WTC11 (cell line): ENCODE measurements around the gene ARMC9. TPM values are rescaled to one million over a fixed set of nuclear protein-coding genes. Genes with fewer than 3 reads are reported as not detected.

Source experiments
- ATAC-seq: fragments of 200-7000 bp; cut with Tn5 transposase; 2 replicates; pipeline ENCODE4 v1.10.0; 2021; ENCODE audit warnings: mild to moderate bottlenecking, moderate library complexity
- CTCF ChIA-PET: fragments of 300-600 bp; sonication (Branson Sonifier 250); formaldehyde crosslinking; loops from one replicate; lab custom pipeline; 2021; ENCODE audit warnings: antibody characterized with exemption; lab: Charles Lee
- POLR2A ChIA-PET: fragments of 350-600 bp; sonication (Branson Sonifier 250); formaldehyde crosslinking; loops from one replicate; lab custom pipeline; 2021; ENCODE audit warnings: antibody characterized with exemption; lab: Charles Lee
- DNase-seq: peaks from one replicate; pipeline ENCODE4 v3.0.0; 2021; ENCODE audit warnings: low spot score
- H3K27ac Mint-ChIP-seq: 2 replicates; pipeline ENCODE4 v1.8.0; 2021; ENCODE audit warnings: mixed read lengths
- H3K27me3 Mint-ChIP-seq: 2 replicates; pipeline ENCODE4 v1.8.0; 2021; ENCODE audit warnings: low read depth, mild to moderate bottlenecking, moderate library complexity, mixed read lengths
- H3K36me3 Mint-ChIP-seq: 2 replicates; pipeline ENCODE4 v1.8.0; 2021; ENCODE audit warnings: mixed read lengths
- H3K4me1 Mint-ChIP-seq: 2 replicates; pipeline ENCODE4 v1.8.0; 2022; ENCODE audit warnings: mixed read lengths
- H3K4me3 Mint-ChIP-seq: 2 replicates; pipeline ENCODE4 v1.8.0; 2021; ENCODE audit warnings: mild to moderate bottlenecking, moderate library complexity, mixed read lengths
- H3K9me3 Mint-ChIP-seq: 2 replicates; pipeline ENCODE4 v1.8.0; 2021; ENCODE audit warnings: mixed read lengths
- ARID4B ChIP-seq: sonication (generic); formaldehyde crosslinking; IDR thresholded peaks from 2 replicates; pipeline ENCODE4 v1.8.0; 2023; ENCODE audit warnings: missing genetic modification reagents, mild to moderate bottlenecking, borderline replicate concordance
- GABPB1 ChIP-seq: sonication (generic); formaldehyde crosslinking; IDR thresholded peaks from 2 replicates; pipeline ENCODE4 v1.8.1; 2023; ENCODE audit warnings: mild to moderate bottlenecking, missing genetic modification reagents
- GTF2I ChIP-seq: fragments of 250-450 bp; sonication (Bioruptor Pico); conservative IDR thresholded peaks from 2 replicates; pipeline ENCODE4 v1.4.0; 2021; ENCODE audit warnings: mild to moderate bottlenecking
- MAX ChIP-seq: sonication (generic); formaldehyde crosslinking; IDR thresholded peaks from 2 replicates; pipeline ENCODE4 v1.8.0; 2022; ENCODE audit warnings: mild to moderate bottlenecking, missing genetic modification reagents
- MXD4 ChIP-seq: fragments of 250-450 bp; sonication (Bioruptor Pico); IDR thresholded peaks from 2 replicates; pipeline ENCODE4 v1.8.0; 2021; ENCODE audit warnings: mild to moderate bottlenecking, moderate library complexity, borderline replicate concordance
- NFE2L1 ChIP-seq: sonication (generic); formaldehyde crosslinking; IDR thresholded peaks from 2 replicates; pipeline ENCODE4 v1.8.1; 2023; ENCODE audit warnings: missing genetic modification reagents
- NR1H2 ChIP-seq: sonication (generic); formaldehyde crosslinking; IDR thresholded peaks from 2 replicates; pipeline ENCODE4 v1.9.0; 2021; ENCODE audit warnings: mild to moderate bottlenecking, moderate library complexity, missing genetic modification reagents
- PREB ChIP-seq: sonication (generic); formaldehyde crosslinking; IDR thresholded peaks from 2 replicates; pipeline ENCODE4 v1.8.1; 2022; ENCODE audit warnings: mild to moderate bottlenecking, missing genetic modification reagents, moderate library complexity, borderline replicate concordance
- RELA ChIP-seq: sonication (generic); formaldehyde crosslinking; IDR thresholded peaks from 2 replicates; pipeline ENCODE4 v1.8.1; 2022; ENCODE audit warnings: missing genetic modification reagents, mild to moderate bottlenecking, borderline replicate concordance
- SMAD4 ChIP-seq: sonication (generic); formaldehyde crosslinking; IDR thresholded peaks from 2 replicates; pipeline ENCODE4 v1.8.0; 2022; ENCODE audit warnings: mild to moderate bottlenecking, missing genetic modification reagents
- TCF7 ChIP-seq: sonication (generic); formaldehyde crosslinking; IDR thresholded peaks from 2 replicates; pipeline ENCODE4 v1.8.0; 2022; ENCODE audit warnings: mild to moderate bottlenecking, low read depth, missing genetic modification reagents, moderate library complexity
- TEAD4 ChIP-seq: sonication (generic); formaldehyde crosslinking; IDR thresholded peaks from 2 replicates; pipeline ENCODE4 v1.8.0; 2022; ENCODE audit warnings: mild to moderate bottlenecking, missing genetic modification reagents
- TP53 ChIP-seq: sonication (generic); formaldehyde crosslinking; IDR thresholded peaks from 2 replicates; pipeline ENCODE4 v1.8.1; 2023; ENCODE audit warnings: mild to moderate bottlenecking, missing genetic modification reagents
- ZBTB21 ChIP-seq: sonication (generic); formaldehyde crosslinking; IDR thresholded peaks from 2 replicates; pipeline ENCODE4 v1.8.1; 2023; ENCODE audit warnings: mild to moderate bottlenecking, missing genetic modification reagents, borderline replicate concordance
- ZMAT4 ChIP-seq: fragments of 250-450 bp; sonication (Bioruptor Pico); IDR thresholded peaks from 2 replicates; pipeline ENCODE4 v1.9.0; 2021; ENCODE audit warnings: mild to moderate bottlenecking
- ZNF263 ChIP-seq: sonication (generic); formaldehyde crosslinking; IDR thresholded peaks from 2 replicates; pipeline ENCODE4 v1.8.1; 2022; ENCODE audit warnings: low read depth, mild to moderate bottlenecking, moderate library complexity, missing genetic modification reagents
- ZNF512 ChIP-seq: sonication (generic); formaldehyde crosslinking; IDR thresholded peaks from 2 replicates; pipeline ENCODE4 v1.8.1; 2022; ENCODE audit warnings: missing genetic modification reagents, borderline replicate concordance
- ZNF532 ChIP-seq: fragments of 250-450 bp; sonication (Bioruptor Pico); IDR thresholded peaks from 2 replicates; pipeline ENCODE4 v1.9.0; 2021; ENCODE audit warnings: mild to moderate bottlenecking, borderline replicate concordance
- total RNA-seq: library from RNA; stranded (reverse); gene quantifications from 3 replicates; pipeline ENCODE4 v1.2.3, GENCODE V29; 2021

The ARMC9 gene
- total RNA-seq, 1 experiment from 2014 or later = 34.9 TPM

GRCh38 chr2:231200805-231201474 is 2.5 kb downstream of the ARMC9 start:
- Mint-ChIP-seq H3K36me3 (peaks cover 34% of the 10 kb centered on the region), H3K27ac (no peak overlapping the region), H3K4me3 (no peak overlapping the region), H3K27me3 (no peaks in the 10 kb centered on the region; the same call in 1 of the 2 replicates), H3K4me1 (peaks cover 16% of the 10 kb centered on the region), H3K9me3 (peaks cover 23% of the 10 kb centered on the region)
- ChIA-PET POLR2A (interaction anchor here (0.9 kb wide), 1 partner anchor 12 kb away, joined by 4 read pairs; no protein-coding TSS in a partner anchor), CTCF (interaction anchor here (1.3 kb wide), 1 partner anchor 97 kb away, joined by 4 read pairs; no protein-coding TSS in a partner anchor)
- DNase-seq (no peak), ATAC-seq (no peak)
- TF ChIP-seq SMAD4 (CRISPR knock-in tag) = no peak
- TF ChIP-seq ZNF263 = no peak
- no peak for TF ChIP-seq RELA (CRISPR knock-in tag)
- no peak for TF ChIP-seq PREB
- no peak for TF ChIP-seq MAX
- TF ChIP-seq GABPB1 (CRISPR knock-in tag) = no peak
- TF ChIP-seq NR1H2 (CRISPR knock-in tag) = no peak
- TF ChIP-seq ZNF512 (CRISPR knock-in tag) = no peak
- no peak for TF ChIP-seq TCF7 (CRISPR knock-in tag)
- no peak for TF ChIP-seq TEAD4 (CRISPR knock-in tag)
- no peak for TF ChIP-seq ZBTB21
- TF ChIP-seq ZMAT4 (CRISPR knock-in tag) = no peak
- TF ChIP-seq GTF2I = no peak

- ChIA-PET POLR2A (no interaction called here), CTCF (interaction anchor here (1.3 kb wide), 1 partner anchor 98 kb away, joined by 4 read pairs; no protein-coding TSS in a partner anchor)
- Mint-ChIP-seq H3K9me3 (peaks cover 19% of the 10 kb centered on the region), H3K27ac (no peak overlapping the region), H3K27me3 (no peaks in the 10 kb centered on the region; the same call in 1 of the 2 replicates), H3K4me1 (peaks cover 16% of the 10 kb centered on the region), H3K4me3 (no peak overlapping the region), H3K36me3 (peaks cover 34% of the 10 kb centered on the region)
- no peak for DNase-seq
- no peak for ATAC-seq
- TF ChIP-seq ZNF532 (CRISPR knock-in tag) (no peak), ARID4B (CRISPR knock-in tag) (no peak), ZNF512 (CRISPR knock-in tag) (no peak), NFE2L1 (CRISPR knock-in tag) (no peak), MXD4 (no peak), TP53 (CRISPR knock-in tag) (no peak), TEAD4 (CRISPR knock-in tag) (no peak)
These were observed 3.0 kb downstream of the ARMC9 start for GRCh38 chr2:231201475-231201814.
